ENCODE results near the gene ZNF487.

DNA sequence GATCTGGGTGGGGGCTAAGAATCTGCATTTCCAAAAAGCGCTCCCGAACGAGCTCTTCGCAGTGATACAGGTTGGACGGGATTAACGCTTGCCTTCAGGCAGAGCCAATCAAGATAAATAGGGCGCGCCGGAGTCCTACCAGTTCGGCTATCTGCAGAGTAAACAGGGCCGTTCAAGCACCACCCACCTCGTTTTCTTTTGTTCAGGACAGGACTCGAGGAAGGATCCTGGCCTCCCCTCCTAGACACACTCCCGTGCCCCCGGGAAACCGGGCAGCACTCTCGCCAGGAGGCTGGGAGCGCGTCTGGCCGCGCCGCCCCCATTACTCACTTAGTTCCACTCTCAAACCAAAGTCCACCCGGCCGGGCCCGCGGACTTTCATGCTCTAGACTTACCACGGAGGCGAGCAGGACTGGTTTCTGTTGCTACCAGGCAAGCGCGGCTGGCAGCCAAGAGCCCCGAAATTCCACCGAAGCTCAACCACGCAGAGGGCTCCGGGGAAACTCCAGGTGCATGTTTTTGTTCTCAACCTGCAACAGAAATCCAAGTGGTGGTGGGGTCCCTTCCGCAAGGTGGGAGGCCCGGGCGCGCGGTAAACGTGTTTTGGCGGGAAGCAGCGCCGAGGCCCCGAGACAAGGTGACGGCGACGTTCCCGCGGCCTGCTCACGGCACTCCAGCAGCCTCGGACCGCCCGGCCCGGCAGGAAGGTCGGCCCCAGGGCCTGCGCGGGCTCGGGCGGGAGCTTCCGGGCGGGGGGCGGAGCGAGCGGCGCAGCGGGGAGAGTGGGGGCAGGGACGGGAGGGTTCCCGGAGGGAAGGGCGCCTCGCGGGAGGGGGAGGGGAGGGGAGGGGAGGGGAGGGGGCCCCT is 40.6 kb upstream of the ZNF487 start:
- TF ChIP-seq TAF1 (IDR thresholded peaks at IDR 0.05; ENCODE audit: borderline replicate concordance, insufficient read depth, low read length) (no peak), POLR2AphosphoS5 (IDR thresholded peaks at IDR 0.05; ENCODE audit: low read depth, low read length) (no peak)

Measured in PFSK-1 (cell line).